ENCODE results near the gene RWDD3. TPM values are rescaled to one million over a fixed set of nuclear protein-coding genes. Genes with fewer than 3 reads are reported as not detected.

RWDD3 gene
- total and polyA plus RNA-seq, 2 of the 4 experiments (the other 2 are of a cell fraction) = 10.4 to 13.6 TPM

DNA sequence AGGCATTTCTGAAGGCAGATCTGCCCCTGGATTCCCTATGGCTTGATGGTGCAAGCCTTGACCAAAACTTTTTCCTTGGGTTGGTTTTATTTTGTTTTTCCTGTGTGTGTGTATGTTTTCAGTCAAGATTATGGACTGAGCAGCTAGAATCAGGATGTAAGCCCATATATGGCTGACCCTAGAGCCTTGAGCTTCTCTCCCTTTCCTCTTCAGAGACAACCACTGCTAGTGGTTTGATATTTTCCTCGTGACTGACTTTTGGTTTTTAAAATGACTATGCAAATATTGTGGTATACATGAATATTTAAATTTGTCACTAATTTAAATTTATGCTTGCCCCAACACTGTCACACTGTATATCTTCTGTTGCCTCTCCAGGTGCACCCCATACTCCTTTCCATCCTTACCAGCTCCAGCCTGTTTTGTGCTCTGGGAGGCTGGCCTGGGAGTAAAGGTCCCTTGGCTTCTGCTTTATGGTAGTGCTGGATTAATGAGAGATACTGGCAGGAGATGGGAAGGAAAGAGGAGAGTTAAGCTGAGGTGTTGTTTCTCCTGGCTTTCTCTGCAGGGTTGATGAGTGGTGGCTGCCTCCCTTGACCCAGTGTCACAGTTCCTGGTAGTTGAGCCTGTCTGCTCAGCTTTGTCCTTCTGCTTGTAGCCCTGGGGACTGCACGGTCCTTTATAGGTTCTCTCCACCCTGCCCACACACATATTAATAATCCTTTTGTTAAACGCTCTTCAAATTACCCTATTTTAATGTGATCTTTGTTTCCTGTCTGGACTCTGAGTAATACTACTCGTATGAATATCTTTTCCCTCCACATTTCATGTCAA, 44.4 kb downstream of the RWDD3 start:
- Histone ChIP-seq H3K23ac (ENCODE audit: low read depth, low read length) (no peak overlapping the region), H3K14ac (replicated peaks; ENCODE audit: low read depth, low read length) (no peak overlapping the region), H3K4me2 (ENCODE audit: low read depth, low read length) (no peak overlapping the region), H3K36me3 (ENCODE audit: control insufficient read depth, insufficient read depth, low read length) (no peaks in the 10 kb centered on the region), H3K4ac (ENCODE audit: low read depth, low read length) (no peak overlapping the region), H4K5ac (ENCODE audit: low read depth, low read length) (no peak overlapping the region), H2AK9ac (replicated peaks; ENCODE audit: low read depth, low read length, poor library complexity) (no peak overlapping the region), H2AK5ac (ENCODE audit: low read depth, low read length) (no peak overlapping the region), H2BK15ac (ENCODE audit: low read depth, low read length) (no peak overlapping the region), H4K20me1 (ENCODE audit: insufficient read depth, low read length) (no peaks in the 10 kb centered on the region), H3K18ac (ENCODE audit: low read depth, low read length) (no peak overlapping the region), H3K9me3 (ENCODE audit: control insufficient read depth, insufficient read depth, low read length) (no peaks in the 10 kb centered on the region), H4K8ac (ENCODE audit: low read depth in 2 of 2, low read length in 2 of 2) (no peak overlapping the region), H3K4me1 (ENCODE audit: control insufficient read depth, insufficient read depth, low read length) (no peaks in the 10 kb centered on the region), H3K9ac (ENCODE audit: low read depth, low read length) (no peak overlapping the region), H2BK20ac (ENCODE audit: low read depth, low read length) (no peak overlapping the region), H3K79me1 (ENCODE audit: low read depth in 1 of 2, low read length in 2 of 2) (no peaks in the 10 kb centered on the region), H3K4me3 (ENCODE audit: insufficient read depth, low read depth, low read length) (no peak overlapping the region), H3K9me1 (ENCODE audit: insufficient read depth, low read length) (no peaks in the 10 kb centered on the region), H4K91ac (ENCODE audit: insufficient read depth, low read depth, low read length) (no peak overlapping the region), H2BK5ac (ENCODE audit: low read depth, low read length, poor library complexity, severe bottlenecking) (no peak overlapping the region), H3K27me3 (ENCODE audit: control insufficient read depth, insufficient read depth, low read length) (no peaks in the 10 kb centered on the region), H2AFZ (replicated peaks; ENCODE audit: low read length, poor library complexity) (no peak overlapping the region), H3K56ac (ENCODE audit: extremely low read depth, insufficient read depth, low read length) (no peak overlapping the region), H3K27ac (ENCODE audit: insufficient read depth, low read length) (no peak overlapping the region), H2BK120ac (ENCODE audit: low read depth, low read length) (no peak overlapping the region)
- intact Hi-C loops (cut with micrococcal nuclease) (no loop called here), dilution Hi-C loops (cut with HindIII; ENCODE audit: low sequenced_read_pairs, unreplicated experiment) (no loop called here), in situ Hi-C loops (cut with MboI; ENCODE audit: low sequenced_read_pairs) (no loop called here)
- CTCF ChIA-PET = interaction anchor here (0.6 kb wide), 1 partner anchor 35 kb away, joined by 3 read pairs; no protein-coding TSS in a partner anchor
- DNase-seq = no peak
- no TSS peak for BruUV-seq (replicated peaks)
- ATAC-seq (ENCODE audit: low read depth) = no peak
- POLR2A ChIA-PET (ENCODE audit: unreplicated experiment) = no interaction called here
- no CpG with 5 or more reads among the region's 4 CpGs for WGBS, 2 experiments (ENCODE audit: extremely low coverage in 2 of 2, insufficient read length in 1 of 2)
- no peak for TF ChIP-seq SMC3 (IDR thresholded peaks at IDR 0.05; ENCODE audit: low read depth, low read length)
- TF ChIP-seq, protein P1, sequence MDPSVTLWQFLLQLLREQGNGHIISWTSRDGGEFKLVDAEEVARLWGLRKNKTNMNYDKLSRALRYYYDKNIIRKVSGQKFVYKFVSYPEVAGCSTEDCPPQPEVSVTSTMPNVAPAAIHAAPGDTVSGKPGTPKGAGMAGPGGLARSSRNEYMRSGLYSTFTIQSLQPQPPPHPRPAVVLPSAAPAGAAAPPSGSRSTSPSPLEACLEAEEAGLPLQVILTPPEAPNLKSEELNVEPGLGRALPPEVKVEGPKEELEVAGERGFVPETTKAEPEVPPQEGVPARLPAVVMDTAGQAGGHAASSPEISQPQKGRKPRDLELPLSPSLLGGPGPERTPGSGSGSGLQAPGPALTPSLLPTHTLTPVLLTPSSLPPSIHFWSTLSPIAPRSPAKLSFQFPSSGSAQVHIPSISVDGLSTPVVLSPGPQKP (IDR thresholded peaks at IDR 0.05; ENCODE audit: borderline replicate concordance, low read depth, low read length) = no peak
- no peak for TF ChIP-seq CEBPB (IDR thresholded peaks at IDR 0.05; ENCODE audit: low read depth, low read length)
- TF ChIP-seq POLR2A (IDR thresholded peaks at IDR 0.05; ENCODE audit: low read depth, low read length) = no peak
- TF ChIP-seq, protein P2, sequence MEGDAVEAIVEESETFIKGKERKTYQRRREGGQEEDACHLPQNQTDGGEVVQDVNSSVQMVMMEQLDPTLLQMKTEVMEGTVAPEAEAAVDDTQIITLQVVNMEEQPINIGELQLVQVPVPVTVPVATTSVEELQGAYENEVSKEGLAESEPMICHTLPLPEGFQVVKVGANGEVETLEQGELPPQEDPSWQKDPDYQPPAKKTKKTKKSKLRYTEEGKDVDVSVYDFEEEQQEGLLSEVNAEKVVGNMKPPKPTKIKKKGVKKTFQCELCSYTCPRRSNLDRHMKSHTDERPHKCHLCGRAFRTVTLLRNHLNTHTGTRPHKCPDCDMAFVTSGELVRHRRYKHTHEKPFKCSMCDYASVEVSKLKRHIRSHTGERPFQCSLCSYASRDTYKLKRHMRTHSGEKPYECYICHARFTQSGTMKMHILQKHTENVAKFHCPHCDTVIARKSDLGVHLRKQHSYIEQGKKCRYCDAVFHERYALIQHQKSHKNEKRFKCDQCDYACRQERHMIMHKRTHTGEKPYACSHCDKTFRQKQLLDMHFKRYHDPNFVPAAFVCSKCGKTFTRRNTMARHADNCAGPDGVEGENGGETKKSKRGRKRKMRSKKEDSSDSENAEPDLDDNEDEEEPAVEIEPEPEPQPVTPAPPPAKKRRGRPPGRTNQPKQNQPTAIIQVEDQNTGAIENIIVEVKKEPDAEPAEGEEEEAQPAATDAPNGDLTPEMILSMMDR (conservative IDR thresholded peaks at IDR 0.05; ENCODE audit: low read depth, low read length) = no peak
- TF ChIP-seq, protein P3, sequence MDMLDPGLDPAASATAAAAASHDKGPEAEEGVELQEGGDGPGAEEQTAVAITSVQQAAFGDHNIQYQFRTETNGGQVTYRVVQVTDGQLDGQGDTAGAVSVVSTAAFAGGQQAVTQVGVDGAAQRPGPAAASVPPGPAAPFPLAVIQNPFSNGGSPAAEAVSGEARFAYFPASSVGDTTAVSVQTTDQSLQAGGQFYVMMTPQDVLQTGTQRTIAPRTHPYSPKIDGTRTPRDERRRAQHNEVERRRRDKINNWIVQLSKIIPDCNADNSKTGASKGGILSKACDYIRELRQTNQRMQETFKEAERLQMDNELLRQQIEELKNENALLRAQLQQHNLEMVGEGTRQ (IDR thresholded peaks at IDR 0.05; ENCODE audit: low read depth, low read length) = no peak
- TF ChIP-seq FOS (IDR thresholded peaks at IDR 0.05; ENCODE audit: low read depth, low read length) = no peak
- no peak for TF ChIP-seq MXI1 (IDR thresholded peaks at IDR 0.05; ENCODE audit: borderline replicate concordance, low read depth, low read length)
- TF ChIP-seq RFX5 (IDR thresholded peaks at IDR 0.05; ENCODE audit: low read depth, low read length) = no peak
- TF ChIP-seq RAD21 (IDR thresholded peaks at IDR 0.05; ENCODE audit: low read length) = no peak
- no peak for TF ChIP-seq NFE2L2 (IDR thresholded peaks at IDR 0.05; ENCODE audit: low read depth, low read length)
- TF ChIP-seq CHD1 (IDR thresholded peaks at IDR 0.05; ENCODE audit: low read depth, low read length) = no peak
- TF ChIP-seq RCOR1 (IDR thresholded peaks at IDR 0.05; ENCODE audit: insufficient replicate concordance, low read length) = no peak
- TF ChIP-seq MAZ (IDR thresholded peaks at IDR 0.05; ENCODE audit: borderline replicate concordance, low read depth, low read length) = no peak
- TF ChIP-seq MAFK (IDR thresholded peaks at IDR 0.05; ENCODE audit: low read depth, low read length) = no peak
